ENCODE results near the gene API5.

GRCh38 chr11:43289368-43289767 lies 22.4 kb upstream of the API5 start:
- TF ChIP-seq CTCF (IDR thresholded peaks at IDR 0.05; ENCODE audit: low read depth, low read length) (no peak), POLR2A (IDR thresholded peaks at IDR 0.05; ENCODE audit: extremely low read depth, insufficient read length) (no peak), MAX (IDR thresholded peaks at IDR 0.05; ENCODE audit: low read depth, low read length) (no peak)

Data from NB4 (cell line).